GM18519 (cell line): ENCODE data around the gene OR8D2.
"Not testable (repeated sequence)": the region's sequence is repeated elsewhere in the genome, so short reads cannot be mapped to it uniquely, and the experiment has no call there.

Experiments
- ATAC-seq: cut with Tn5 transposase; IDR thresholded peaks from one replicate; pipeline ENCODE4 v1.9.1; 2021; ENCODE audit warnings: mild to moderate bottlenecking, moderate library complexity; ENCODE audit not compliant: unreplicated experiment, low FRiP score

Gene OR8D2

DNA sequence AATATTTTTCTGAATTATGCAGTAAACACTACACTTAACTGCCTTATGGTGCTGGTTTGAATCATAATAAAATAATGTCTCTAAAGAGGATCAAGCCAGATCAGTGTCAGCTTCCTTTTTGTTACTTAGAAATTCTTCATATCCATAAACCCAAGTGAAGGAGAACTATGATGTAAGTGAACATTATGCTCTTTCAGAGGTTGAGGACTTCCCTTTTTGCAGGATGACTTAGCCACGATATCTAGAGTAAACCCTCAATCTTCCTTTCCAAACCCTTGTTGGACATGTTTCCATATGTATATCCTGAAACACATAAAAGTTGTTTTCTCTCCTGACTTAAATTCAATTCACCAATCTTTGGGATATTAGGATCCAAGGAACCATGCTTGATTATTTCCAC, 25.3 kb downstream of the OR8D2 start:
- no peak for ATAC-seq

DNA sequence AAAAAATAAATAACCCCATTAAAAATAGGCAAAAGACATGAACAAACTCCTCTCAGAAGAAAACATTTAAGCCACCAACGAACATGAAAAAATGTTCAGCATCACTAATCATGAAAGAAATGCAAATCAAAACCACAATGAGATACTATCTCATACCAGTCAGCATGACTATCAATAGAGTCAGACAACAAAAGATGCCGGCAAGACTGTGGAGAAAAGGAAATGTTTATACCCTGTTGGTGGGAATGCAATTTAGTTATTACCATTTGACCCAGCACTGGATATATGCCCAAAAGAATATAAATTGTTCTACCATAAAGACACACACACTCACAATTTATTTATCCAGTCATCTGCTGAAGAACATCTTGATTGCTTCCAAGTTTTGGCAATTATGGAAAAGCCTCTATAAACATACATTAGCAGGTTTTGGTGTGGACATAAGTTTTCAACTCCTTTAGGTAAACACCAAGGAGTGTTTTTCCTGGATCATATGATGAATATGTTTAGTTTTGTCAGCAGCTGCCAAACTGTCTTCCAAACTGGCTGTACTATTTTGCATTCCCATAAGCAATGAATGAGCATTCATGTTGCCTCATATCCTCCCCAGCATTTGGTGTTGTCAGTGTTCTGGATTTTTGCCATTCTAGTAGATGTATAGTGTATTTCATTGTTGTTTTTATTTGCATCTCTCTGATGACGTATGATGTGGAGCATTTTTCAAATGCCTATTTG, 34.2 kb downstream of the OR8D2 start:
- no peak for ATAC-seq

DNA sequence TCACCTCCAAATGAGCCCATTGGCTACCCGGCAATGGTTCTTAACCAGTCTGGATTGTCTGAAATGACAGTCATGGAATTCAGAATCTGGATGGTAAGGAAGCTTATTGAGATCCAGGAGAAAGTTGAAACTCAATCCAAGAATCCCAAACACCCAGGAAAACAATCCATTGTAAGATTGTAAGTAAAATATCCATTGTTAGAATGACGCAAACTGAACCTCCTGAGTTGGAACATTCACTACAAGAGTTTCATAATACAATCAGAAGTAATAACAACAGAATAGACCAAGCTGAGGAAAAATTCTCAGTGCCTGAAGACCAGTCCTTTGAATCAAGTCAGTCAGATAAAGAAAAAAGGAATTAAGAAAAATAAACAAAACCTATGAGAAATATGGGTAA, 41.7 kb downstream of the OR8D2 start:
- ATAC-seq = no peak

DNA sequence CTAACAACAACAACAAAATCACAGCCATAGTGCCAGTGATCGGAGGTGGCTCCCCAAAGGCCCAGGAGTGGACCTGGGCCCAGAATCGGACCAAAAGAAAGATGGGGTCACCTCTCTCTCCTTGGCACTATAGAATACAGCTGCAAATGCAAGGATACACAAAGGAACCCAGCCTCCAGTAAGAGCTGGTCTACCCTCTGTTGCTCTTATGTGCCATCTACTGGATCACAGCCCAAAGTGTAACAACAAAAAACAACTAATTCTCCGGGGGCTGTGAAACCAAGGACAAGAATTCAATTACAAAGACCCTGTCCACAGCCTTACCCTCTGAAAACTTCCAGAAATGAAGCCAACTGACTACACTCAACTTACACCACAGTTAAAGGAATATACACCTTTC, 42.2 kb downstream of the OR8D2 start:
- no peak for ATAC-seq

DNA sequence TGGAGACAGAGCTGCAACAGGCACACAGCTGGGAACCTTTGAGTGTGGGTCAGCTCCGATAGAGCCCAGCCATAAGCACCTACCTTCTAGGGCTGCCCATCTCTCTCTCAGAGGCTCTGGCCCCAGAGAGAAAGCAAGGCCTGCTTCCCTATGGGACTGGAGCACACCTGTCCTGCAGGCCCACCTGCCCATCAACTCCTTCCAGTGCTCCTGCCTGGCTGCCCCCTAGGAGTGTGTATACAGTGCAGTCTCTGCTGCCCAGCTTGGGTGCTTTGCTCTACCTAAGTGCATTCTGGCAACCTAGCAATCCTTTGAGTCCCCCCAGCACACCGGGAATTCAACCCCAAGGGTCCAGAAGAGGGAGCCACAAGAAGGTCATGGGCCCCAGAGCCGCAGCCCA, 42.8 kb downstream of the OR8D2 start:
- ATAC-seq = no peak

DNA sequence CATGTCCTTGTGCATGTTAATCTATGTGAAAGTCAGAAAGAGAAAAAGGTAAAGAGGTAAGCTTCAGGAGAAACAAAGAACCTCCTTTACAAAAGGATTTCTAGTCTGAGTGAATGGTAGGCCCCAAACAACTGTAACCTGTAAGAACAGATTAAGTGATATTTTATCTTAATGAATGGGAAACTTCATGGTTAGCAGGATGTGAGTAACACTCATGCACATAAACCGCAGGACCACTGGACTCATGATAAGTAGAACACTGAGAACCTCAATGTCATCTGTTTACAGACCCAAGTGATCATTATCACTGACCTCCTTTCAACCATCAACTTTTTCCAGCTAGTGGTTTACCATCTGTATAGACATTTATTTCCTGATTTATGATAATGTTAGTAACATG, 43.9 kb downstream of the OR8D2 start:
- no peak for ATAC-seq

DNA sequence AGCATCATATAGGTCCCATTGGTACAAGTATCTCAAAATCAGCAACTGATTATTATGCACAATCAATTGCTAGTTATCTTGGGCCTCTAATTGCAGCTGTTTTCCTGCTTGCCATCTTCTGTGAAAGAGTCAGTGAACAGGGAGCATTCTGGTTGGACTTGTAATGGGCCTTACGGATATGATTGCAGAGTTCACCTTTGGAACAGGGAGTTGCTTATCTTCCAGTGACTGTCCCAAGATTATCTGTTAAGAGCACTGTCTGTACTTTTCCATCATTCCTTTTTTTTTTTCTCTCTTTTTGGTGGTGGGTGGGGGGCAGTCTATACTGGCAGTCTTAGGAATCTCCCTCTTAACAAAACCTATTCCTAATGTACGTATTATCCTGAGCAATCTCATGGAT, 46.0 kb downstream of the OR8D2 start:
- no peak for ATAC-seq

DNA sequence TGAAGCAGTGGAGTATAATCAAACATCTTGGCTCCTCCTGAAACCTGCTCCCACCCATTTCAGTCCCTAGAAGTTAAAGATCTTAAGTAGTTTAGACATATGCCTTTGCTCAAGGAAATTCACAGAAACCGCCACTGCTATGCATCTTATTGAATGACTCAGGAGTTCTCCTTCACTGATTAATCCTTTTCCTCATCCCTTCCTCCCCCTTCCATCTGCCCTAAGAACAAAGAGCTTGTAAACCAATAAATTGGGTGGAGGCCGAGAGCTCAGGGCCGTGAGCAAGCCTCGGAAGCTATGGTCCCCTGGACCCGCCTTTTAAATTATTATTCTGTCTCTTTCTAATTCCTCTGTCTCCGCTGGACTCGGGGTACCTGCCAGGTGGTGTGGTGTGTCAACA, 49.1 kb downstream of the OR8D2 start:
- not testable (repeated sequence) for ATAC-seq
